Measurements from ENCODE around the gene ZNF804B.

The ZNF804B gene

DNA sequence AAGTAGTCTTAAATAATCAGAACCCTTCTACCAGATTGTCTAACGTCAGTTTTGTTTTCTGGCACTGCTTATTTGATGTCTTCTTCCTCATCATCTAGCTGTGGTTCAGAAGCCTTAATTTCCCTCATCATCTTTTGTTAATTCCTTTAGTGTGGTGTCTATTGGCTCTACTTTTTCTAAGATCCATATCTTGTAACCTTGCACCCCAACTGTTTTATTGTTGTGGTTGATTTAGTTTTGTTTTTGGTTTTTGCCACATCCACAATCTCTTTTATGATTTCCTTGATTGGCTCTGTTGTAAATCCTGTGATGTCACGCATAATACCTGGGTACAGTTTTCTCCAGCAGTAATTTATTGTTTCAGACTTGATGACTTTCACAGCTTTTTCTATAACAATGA is 499.6 kb downstream of the ZNF804B start:
- TF ChIP-seq, protein P1, sequence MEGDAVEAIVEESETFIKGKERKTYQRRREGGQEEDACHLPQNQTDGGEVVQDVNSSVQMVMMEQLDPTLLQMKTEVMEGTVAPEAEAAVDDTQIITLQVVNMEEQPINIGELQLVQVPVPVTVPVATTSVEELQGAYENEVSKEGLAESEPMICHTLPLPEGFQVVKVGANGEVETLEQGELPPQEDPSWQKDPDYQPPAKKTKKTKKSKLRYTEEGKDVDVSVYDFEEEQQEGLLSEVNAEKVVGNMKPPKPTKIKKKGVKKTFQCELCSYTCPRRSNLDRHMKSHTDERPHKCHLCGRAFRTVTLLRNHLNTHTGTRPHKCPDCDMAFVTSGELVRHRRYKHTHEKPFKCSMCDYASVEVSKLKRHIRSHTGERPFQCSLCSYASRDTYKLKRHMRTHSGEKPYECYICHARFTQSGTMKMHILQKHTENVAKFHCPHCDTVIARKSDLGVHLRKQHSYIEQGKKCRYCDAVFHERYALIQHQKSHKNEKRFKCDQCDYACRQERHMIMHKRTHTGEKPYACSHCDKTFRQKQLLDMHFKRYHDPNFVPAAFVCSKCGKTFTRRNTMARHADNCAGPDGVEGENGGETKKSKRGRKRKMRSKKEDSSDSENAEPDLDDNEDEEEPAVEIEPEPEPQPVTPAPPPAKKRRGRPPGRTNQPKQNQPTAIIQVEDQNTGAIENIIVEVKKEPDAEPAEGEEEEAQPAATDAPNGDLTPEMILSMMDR (conservative IDR thresholded peaks at IDR 0.05; ENCODE audit: low read depth, low read length), result no peak
- H4K20me1 ChIP-seq (ENCODE audit: insufficient read depth), result no peaks in the 10 kb centered on the region

DNA sequence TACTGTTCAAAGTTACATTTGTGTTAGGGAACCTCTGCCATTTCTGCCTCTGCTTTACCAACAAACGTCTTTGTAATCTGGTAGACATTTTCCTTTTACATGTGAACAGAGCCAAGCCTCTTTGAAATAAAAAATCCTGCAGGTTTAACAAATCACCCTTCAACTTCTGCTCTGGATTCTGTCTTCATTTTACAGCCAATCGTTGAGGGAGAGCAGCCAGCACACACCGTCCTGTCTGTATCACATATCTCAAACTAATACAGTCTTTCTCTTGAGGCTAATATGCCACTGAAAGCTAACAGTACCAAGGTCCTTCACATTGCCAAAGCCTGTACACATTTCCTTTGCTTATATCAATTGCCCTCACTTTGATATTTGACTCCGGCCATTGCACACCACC is 504.6 kb downstream of the ZNF804B start:
- H3K4me2 ChIP-seq, result no peak overlapping the region
- no peak overlapping the region for H3K9ac ChIP-seq
- H3K36me3 ChIP-seq (ENCODE audit: insufficient read depth), result no peaks in the 10 kb centered on the region
- H2AFZ ChIP-seq (ENCODE audit: low read depth), result no peak overlapping the region
- H3K4me3 ChIP-seq (IDR thresholded peaks at IDR 0.05; ENCODE audit: insufficient read depth, low read depth, low read length), result no peak overlapping the region
- H4K20me1 ChIP-seq (ENCODE audit: insufficient read depth), result no peaks in the 10 kb centered on the region
- no peaks in the 10 kb centered on the region for H3K79me2 ChIP-seq (ENCODE audit: insufficient read depth, low read depth)
- no peaks in the 10 kb centered on the region for H3K27me3 ChIP-seq (ENCODE audit: insufficient read depth, low read depth)
- TF ChIP-seq, protein P1 (conservative IDR thresholded peaks at IDR 0.05; ENCODE audit: low read depth, low read length), result no peak
- H3K4me1 ChIP-seq (ENCODE audit: low read depth, poor library complexity, severe bottlenecking), result no peaks in the 10 kb centered on the region
- H3K27ac ChIP-seq, result no peak overlapping the region

More for the DNA sequence above, 499.6 kb downstream of the ZNF804B start:
- H3K36me3 ChIP-seq (ENCODE audit: insufficient read depth), result no peaks in the 10 kb centered on the region
- H3K4me2 ChIP-seq, result no peak overlapping the region
- no peaks in the 10 kb centered on the region for H3K79me2 ChIP-seq (ENCODE audit: insufficient read depth, low read depth)
- no peak overlapping the region for H3K4me3 ChIP-seq (IDR thresholded peaks at IDR 0.05; ENCODE audit: insufficient read depth, low read depth, low read length)
- H3K27ac ChIP-seq, result no peak overlapping the region
- H3K9ac ChIP-seq, result no peak overlapping the region
- no peaks in the 10 kb centered on the region for H3K4me1 ChIP-seq (ENCODE audit: low read depth, poor library complexity, severe bottlenecking)
- no peaks in the 10 kb centered on the region for H3K27me3 ChIP-seq (ENCODE audit: insufficient read depth, low read depth)
- H2AFZ ChIP-seq (ENCODE audit: low read depth), result no peak overlapping the region

DNA sequence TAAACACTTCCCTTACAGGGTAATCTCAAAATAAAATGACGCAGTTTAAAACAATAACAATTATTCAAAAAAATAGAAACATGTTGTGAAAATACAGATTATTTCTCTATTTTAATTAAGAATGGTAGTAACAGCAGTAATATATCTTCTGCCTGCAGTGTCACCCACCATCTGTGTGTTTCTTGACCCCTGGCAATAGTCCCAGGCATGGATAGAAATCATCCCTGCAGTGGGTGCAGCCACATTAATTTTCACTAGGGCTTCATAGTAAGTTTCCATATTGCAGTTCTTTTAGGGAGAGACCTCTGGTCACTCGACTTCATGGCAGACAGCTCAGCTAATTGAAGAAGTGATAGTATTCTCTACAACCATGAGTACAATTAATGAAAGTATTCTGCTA is 506.1 kb downstream of the ZNF804B start:
- TF ChIP-seq, protein P1 (conservative IDR thresholded peaks at IDR 0.05; ENCODE audit: low read depth, low read length), result no peak
- Histone ChIP-seq H3K4me3 (IDR thresholded peaks at IDR 0.05; ENCODE audit: insufficient read depth, low read depth, low read length) (no peak overlapping the region), H3K27me3 (ENCODE audit: insufficient read depth, low read depth) (no peaks in the 10 kb centered on the region), H3K4me1 (ENCODE audit: low read depth, poor library complexity, severe bottlenecking) (no peaks in the 10 kb centered on the region), H2AFZ (ENCODE audit: low read depth) (no peak overlapping the region), H3K79me2 (ENCODE audit: insufficient read depth, low read depth) (no peaks in the 10 kb centered on the region), H3K27ac (no peak overlapping the region), H3K4me2 (no peak overlapping the region), H3K9ac (no peak overlapping the region), H4K20me1 (ENCODE audit: insufficient read depth) (no peaks in the 10 kb centered on the region), H3K36me3 (ENCODE audit: insufficient read depth) (no peaks in the 10 kb centered on the region)

DNA sequence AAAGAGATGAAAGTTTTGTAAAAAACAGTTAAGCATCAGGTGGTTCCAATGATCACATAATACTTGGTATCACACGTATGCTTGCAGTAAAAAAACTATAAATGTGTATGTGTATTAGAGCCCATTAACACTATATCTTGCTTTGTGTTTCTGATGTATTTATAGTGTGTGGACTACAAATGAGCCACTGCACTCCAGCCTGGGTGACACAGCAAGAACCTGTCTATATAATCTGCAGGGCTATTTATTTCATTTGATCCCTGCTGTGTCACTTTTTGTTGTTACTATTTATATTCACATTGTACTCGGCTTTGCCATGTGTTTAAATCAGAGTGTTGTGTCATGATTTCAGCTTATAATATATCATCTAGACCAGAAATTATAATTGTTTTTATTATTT is 523.8 kb downstream of the ZNF804B start:
- H3K27ac ChIP-seq, result no peak overlapping the region
- no peaks in the 10 kb centered on the region for H3K79me2 ChIP-seq (ENCODE audit: insufficient read depth, low read depth)
- H3K4me3 ChIP-seq (IDR thresholded peaks at IDR 0.05; ENCODE audit: insufficient read depth, low read depth, low read length), result no peak overlapping the region
- TF ChIP-seq, protein P1 (conservative IDR thresholded peaks at IDR 0.05; ENCODE audit: low read depth, low read length), result no peak
- no peak overlapping the region for H3K9ac ChIP-seq
- no peaks in the 10 kb centered on the region for H3K36me3 ChIP-seq (ENCODE audit: insufficient read depth)
- H3K4me2 ChIP-seq, result no peak overlapping the region
- 0 out of 2 replicates have a peak, but pooled peaks cover 4% of the 10 kb centered on the region for H4K20me1 ChIP-seq (ENCODE audit: insufficient read depth)
- H3K4me1 ChIP-seq (ENCODE audit: low read depth, poor library complexity, severe bottlenecking), result peaks cover 22% of the 10 kb centered on the region
- no peak overlapping the region for H2AFZ ChIP-seq (ENCODE audit: low read depth)
- H3K27me3 ChIP-seq (ENCODE audit: insufficient read depth, low read depth), result no peaks in the 10 kb centered on the region
